HuH-7.5 (cell line): Measurements from ENCODE around the gene TNRC6C.
"Not testable (repeated sequence)": the region's sequence is repeated elsewhere in the genome, so short reads cannot be mapped to it uniquely, and the experiment has no call there.

Experiments
- DNase-seq: peaks from one replicate; pipeline ENCODE4 v3.0.0; 2011; ENCODE audit warnings: low spot score

The TNRC6C gene

GRCh38 chr17:78137392-78138203 is 179.1 kb downstream of the TNRC6C start:
- no peak for DNase-seq

- no peak for DNase-seq
Observed at GRCh38 chr17:78138204-78139060, 179.9 kb downstream of the TNRC6C start.

DNA sequence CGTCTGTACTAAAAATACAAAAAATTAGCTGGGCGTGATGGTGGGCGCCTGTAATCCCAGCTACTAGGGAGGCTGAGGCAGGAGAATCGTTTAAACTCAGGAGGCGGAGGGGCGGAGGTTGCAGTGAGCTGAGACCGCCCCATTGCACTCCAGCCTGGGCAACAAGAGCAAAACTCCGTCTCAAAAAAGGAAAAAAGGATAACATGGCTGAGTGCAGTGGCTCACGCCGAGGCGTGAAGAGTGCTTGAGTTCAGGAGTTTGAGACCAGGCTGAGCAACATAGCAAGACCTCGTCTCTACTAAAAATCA is 181.3 kb downstream of the TNRC6C start:
- DNase-seq, result not testable (repeated sequence)

DNA sequence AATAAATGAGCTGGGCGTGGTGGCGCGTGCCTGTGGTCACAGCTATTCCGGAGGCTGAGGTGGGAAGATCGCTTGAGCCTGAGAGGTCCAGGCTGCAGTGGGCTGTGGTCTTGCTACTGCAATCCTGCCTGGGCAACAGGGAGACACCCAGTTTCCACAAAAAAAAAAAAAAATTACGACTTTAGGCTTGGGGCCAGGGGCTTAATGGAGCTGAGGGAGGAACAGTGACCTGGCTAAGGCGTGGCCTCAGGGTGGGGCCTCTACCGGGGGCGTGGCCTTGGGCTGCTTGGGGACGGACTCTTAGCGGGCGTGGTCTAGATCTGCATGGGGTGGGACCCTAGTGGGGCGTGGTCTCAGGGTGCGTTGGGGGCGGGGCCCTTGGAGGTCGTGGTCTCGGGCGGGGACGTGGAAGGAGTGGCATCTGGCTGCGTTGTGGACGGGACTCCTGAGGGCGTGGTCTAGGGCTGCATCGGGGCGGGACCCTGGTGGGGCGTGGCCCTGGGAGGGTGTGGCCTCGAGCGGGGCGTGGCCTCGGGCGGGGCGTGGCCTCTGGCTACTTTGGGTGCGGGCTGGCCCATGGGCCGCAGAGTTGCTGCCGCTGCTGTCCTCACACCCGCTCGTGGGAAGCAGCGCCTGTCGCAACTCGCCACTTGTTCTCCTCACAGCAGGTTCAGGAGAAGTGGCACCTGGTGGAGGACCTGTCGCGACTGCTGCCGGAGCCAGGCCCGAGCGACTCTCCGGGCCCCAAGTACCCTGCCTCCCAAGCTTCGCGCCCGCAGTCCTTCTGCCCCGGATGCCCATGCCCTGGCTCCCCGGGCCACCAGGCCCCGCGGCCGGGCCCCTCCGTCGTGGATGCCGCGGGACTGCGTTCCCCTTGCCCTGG is 181.9 kb downstream of the TNRC6C start:
- DNase-seq, result peak; percentile 84

DNA sequence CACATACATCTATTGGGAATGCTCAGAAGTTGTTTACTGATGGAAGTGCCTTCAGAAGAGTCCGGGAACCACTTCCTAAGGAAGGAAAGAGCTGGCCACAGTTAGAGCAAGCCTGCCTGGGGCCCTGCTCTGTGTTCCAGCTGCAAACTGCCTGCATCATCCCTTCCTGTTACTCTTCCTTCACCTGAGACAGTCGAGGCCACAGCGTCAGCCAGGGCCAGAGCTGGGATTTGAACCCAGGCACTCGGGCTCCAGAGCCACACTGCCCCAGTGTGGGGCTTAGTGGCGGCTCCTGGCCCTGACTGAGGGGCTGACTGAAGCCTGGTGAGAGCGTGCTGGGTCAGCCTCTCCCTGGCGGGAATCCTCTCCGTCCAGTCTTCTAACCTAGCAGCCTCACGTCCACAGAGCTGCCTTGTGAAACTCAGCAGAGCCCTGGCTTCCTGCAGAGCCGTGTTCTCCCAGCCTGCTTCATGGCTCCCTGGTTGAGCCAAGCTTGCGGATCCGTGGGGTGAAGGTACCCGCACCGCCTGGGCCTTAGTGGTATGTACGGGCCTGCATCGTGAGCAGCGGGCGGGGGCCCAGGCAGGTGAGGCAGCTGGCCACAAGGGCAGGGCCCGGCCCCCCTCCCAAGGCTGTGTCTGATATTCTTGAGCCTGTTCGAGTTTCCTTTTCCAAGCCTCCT is 183.1 kb downstream of the TNRC6C start:
- no peak for DNase-seq

- DNase-seq, result no peak
Observed at GRCh38 chr17:78142119-78142861, 183.8 kb downstream of the TNRC6C start.

- no peak for DNase-seq
Observed at GRCh38 chr17:78143214-78144146, 185.0 kb downstream of the TNRC6C start.

DNA sequence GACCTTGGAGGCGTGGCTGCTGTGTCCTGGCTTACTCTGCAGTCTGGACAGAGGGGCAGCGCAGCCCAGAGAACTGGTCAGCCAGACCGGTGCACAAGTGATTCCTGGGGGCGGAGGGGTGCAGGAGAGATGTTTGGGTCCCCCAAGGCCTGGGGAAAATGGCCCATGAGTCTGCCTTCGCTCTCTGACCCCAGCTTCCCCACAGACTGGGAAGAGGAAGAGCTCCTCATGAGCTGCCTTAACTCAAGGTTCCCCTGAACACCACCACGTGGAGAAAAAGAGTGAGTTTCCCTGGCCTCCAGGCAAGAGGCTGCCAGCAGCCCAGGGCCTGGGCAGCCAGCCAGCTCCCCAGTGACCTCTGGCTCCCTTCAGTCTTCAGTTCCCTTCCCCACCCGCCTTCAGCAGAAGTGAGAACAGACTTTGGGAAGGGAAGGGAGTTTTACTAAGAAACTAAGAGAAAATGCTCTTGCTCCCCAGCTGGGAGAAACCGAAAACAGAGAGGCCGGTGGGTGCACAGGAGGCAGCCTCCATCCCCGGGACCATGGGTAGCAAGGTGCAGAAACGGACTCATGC is 185.7 kb downstream of the TNRC6C start:
- DNase-seq, result no peak

- DNase-seq, result no peak
Observed at GRCh38 chr17:78144736-78145641, 186.5 kb downstream of the TNRC6C start.

GRCh38 chr17:78146471-78146869 is 188.0 kb downstream of the TNRC6C start:
- DNase-seq, result no peak

GRCh38 chr17:78146881-78147280 is 188.4 kb downstream of the TNRC6C start:
- DNase-seq, result no peak

DNA sequence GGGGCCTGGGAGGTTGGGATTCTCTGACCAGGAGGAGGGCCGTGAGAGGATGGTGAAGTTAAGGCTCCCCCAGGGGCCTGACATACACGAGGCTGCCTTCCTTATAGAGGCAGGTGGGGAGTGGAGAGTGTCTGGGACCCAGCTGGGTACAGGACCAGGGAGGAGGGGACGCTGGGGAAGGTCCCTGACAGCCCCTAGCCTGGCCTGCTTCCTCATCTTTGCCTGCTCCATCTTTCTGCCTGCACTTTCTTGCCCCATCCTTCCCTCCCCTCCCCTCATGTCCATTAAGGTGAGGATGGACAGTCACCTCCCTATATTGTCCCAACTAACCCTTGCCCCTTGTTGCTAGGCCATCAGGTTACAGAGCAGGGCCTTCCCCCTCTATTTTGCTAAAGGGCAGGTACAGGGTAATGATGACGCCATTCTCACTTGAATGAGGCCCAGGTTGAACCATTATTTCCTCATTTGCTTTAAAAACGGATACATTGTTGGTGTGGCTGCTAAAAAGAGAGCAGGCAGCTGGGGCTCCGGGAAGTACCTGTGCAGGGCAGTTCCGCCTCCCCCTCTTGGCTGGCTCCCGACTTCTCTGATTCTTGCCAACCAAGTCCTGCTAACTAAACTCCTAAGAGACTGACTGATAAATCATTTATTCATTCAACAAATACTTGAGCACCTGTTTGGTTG is 189.0 kb downstream of the TNRC6C start:
- no peak for DNase-seq

GRCh38 chr17:78148286-78149016 is 189.9 kb downstream of the TNRC6C start:
- DNase-seq, result no peak

DNA sequence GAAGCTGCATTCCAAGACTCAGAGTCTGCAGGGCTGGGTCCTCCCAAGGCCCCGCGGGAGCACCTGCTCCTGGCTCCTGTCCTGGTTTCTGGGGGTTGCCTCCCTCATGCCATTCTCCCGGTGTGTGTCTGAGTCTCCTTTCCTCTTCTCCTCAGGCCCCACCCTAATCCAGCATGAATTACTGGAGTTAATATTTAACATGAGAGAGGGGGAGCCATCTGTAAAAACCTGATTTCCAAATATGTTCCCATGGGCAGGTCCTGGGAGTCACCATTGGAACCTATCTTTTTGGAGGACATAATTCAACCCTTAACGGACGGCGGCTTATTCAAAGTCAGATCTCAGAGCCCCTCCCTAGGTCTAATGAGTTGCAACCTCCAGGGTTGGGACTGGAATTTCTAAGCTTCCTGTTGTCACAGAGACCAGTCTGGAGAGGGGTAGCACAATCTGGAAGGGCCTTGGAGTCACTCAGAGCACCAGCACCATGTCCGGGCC is 193.1 kb downstream of the TNRC6C start:
- no peak for DNase-seq

DNA sequence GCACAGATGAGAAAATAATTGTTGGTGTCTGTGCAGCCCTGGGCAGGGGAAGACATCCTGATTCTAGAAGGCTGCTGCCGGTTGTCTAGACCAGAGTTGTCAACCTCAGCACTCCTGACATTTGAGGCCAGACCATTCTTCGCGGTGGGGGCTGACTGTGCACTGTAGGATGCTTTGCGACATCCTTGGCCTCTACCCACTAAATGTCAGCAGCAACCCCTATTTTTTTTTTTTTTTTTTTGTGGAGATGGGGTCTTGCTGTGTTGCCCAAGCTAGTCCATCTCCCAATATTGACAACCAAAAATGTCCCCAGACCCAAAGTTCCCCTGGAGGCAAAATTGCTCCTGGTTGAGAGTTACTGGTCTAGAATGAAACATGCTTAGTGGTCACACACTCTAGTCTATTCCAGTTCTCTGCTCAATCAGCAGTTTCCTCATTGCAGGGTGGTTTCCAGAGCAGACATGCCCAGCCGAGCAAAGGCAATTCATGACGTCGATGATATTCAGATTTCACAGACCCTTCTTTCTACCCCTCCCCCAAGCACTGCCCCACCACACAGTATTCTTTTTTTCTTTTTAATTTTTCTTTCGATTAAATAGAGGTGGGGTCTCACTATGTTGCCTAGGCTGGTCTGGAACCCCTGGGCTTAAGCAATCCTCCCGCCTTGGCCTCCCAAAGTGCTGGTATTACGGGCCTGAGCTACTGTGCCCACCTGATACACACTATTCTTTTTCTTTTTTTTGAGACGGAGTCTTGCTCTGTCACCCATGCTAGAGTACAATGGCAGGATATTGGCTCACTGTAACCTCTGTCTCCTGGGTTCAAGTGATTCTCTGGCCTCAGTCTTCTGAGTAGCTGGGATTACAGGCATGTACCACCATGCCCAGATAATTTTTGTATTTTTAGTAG is 196.7 kb downstream of the TNRC6C start:
- no peak for DNase-seq
